Activated CD8-positive, alpha-beta memory T cell treated with anti-CD3 and anti-CD28 coated beads for 36 hours (primary cell): Measurements from ENCODE around the gene SH2D1A. TPM values are rescaled to one million over a fixed set of nuclear protein-coding genes. Genes with fewer than 3 reads are reported as not detected.

ENCODE experiments used
- CTCF ChIA-PET: fragments of 350-600 bp; sonication (Branson Sonifier 250); formaldehyde crosslinking; loops from one replicate; lab custom pipeline; 2021; ENCODE audit warnings: antibody characterized with exemption; lab: Charles Lee
- POLR2A ChIA-PET: fragments of 350-600 bp; sonication (Branson Sonifier 250); formaldehyde crosslinking; loops from one replicate; lab custom pipeline; 2021; ENCODE audit warnings: antibody characterized with exemption; lab: Charles Lee
- total RNA-seq, 2 experiments: library from RNA; stranded (reverse); gene quantifications; one replicate each; pipeline ENCODE4 v1.2.3, GENCODE V29; 2021

SH2D1A gene
- total RNA-seq, 2 experiments from 2014 or later: 75.0 to 76.1 TPM

- ChIA-PET POLR2A (interaction anchor here (1.3 to 3.4 kb wide), 3 partner anchors 16 to 130 kb away, joined by 3 to 20 read pairs (median 4); no protein-coding TSS in a partner anchor), CTCF (interaction anchor here (1.2 to 1.7 kb wide), 3 partner anchors 41 to 387 kb away, joined by 4 to 6 read pairs (median 5); no protein-coding TSS in a partner anchor)
These were observed 879 bp downstream of the SH2D1A start for GRCh38 chrX:124347242-124347641.

DNA sequence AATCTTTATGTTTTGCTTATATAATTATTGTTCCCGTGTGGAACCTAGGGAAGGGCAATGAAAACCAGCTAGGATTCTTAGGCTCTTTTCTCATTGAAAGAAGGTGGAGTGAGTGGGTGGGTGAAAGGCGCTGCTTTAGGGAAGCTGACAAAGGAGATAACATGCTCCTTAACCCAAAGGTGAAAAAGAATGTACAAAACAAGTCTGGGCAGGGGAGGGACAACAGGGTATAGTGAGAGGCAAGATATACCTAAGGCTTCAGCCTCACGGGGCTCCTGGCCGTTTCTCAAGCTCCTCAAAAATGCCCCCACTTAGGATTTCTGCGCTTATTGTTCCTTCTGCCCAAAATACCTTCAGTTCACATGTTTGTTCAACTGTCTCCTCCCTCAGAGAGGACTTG is 1.8 kb downstream of the SH2D1A start:
- POLR2A ChIA-PET: interaction anchor here (0.5 to 3.4 kb wide), 3 partner anchors 10 to 131 kb away, joined by 3 to 20 read pairs (median 6); no protein-coding TSS in a partner anchor
- CTCF ChIA-PET: interaction anchor here (1.2 to 1.5 kb wide), 2 partner anchors 40 to 387 kb away, joined by 4 to 5 read pairs; no protein-coding TSS in a partner anchor

- CTCF ChIA-PET: no interaction called here
- POLR2A ChIA-PET: interaction anchor here (2.0 kb wide), 1 partner anchor 9 kb away, joined by 6 read pairs; no protein-coding TSS in a partner anchor
These were observed 2.6 kb downstream of the SH2D1A start for GRCh38 chrX:124348885-124349453.

GRCh38 chrX:124354648-124355047 is 8.3 kb downstream of the SH2D1A start:
- ChIA-PET POLR2A (interaction anchor here (1.2 kb wide), 1 partner anchor 9 kb away, joined by 3 read pairs; no protein-coding TSS in a partner anchor), CTCF (no interaction called here)

DNA sequence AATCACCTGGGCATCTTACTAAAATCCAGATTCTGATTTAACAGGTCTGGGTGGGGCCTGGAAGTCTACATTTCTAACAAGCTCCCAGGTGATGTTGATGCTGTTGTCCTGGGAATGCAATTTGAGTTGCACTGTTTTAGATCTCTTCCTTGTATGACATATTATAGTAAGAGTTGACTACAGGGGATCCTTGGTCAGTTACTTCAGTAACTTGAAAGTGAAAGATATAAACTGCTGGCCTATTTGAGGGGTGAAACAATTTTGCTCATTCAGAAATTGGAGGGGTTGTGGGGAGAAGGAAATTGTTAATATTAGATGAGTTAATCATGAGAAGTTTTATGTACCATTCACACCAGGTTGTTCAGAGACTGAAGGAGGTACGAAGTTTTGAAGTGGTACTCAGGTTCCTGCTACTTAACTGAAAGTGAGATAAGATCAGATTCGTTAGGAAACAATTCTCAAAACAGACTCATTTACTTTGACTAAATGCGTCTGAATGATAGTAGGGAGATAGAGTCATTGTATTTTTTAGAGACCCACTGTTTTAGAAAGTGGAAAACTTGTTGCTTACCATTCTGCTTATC is 12.5 kb downstream of the SH2D1A start:
- ChIA-PET CTCF (no interaction called here), POLR2A (interaction anchor here (1.3 kb wide), 1 partner anchor 10 kb away, joined by 6 read pairs; no protein-coding TSS in a partner anchor)

GRCh38 chrX:124362072-124362471 is 15.7 kb downstream of the SH2D1A start:
- ChIA-PET CTCF (interaction anchor here (0.6 to 1.0 kb wide), 2 partner anchors 16 to 516 kb away, joined by 3 to 4 read pairs; partner anchors contain the start of gene SH2D1A), POLR2A (no interaction called here)

GRCh38 chrX:124362761-124363160 is 16.4 kb downstream of the SH2D1A start:
- CTCF ChIA-PET: interaction anchor here (1.0 kb wide), 1 partner anchor 17 kb away, joined by 3 read pairs; the partner anchor contains the start of gene SH2D1A
- POLR2A ChIA-PET: interaction anchor here (0.8 kb wide), 1 partner anchor 16 kb away, joined by 3 read pairs; the partner anchor contains the start of gene SH2D1A

GRCh38 chrX:124369722-124370121 is 23.4 kb downstream of the SH2D1A start:
- CTCF ChIA-PET: interaction anchor here (1.6 kb wide), 1 partner anchor 9 kb away, joined by 4 read pairs; no protein-coding TSS in a partner anchor
- POLR2A ChIA-PET: interaction anchor here (0.7 to 1.2 kb wide), 3 partner anchors 19 to 297 kb away, joined by 3 read pairs; no protein-coding TSS in a partner anchor

DNA sequence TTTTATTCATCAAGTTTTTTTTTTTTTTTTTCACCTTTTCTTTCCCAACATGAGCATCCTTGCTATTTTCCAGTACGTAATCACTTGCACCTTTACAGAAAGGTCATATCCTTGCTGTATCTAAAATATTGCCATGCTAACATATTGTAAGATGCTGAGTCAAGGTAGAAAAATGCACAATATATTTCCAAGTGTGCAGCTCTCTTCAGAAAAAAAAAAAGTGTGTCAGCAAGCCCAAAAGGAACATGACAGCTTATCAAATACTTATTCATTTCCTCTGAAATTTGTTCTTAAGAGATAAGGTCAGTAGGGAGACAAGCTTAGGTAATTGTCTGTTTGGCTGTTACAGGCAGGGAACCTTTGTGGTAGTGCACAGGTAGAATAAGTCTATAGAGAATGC is 27.0 kb downstream of the SH2D1A start:
- ChIA-PET POLR2A (no interaction called here), CTCF (no interaction called here)

- ChIA-PET CTCF (interaction anchor here (1.8 kb wide), 1 partner anchor 9 kb away, joined by 4 read pairs; no protein-coding TSS in a partner anchor), POLR2A (no interaction called here)
These were observed 32.3 kb downstream of the SH2D1A start for GRCh38 chrX:124378643-124379042.

GRCh38 chrX:124383354-124383753 is 37.0 kb downstream of the SH2D1A start:
- POLR2A ChIA-PET: no interaction called here
- CTCF ChIA-PET: no interaction called here

GRCh38 chrX:124386401-124386800 is 40.0 kb downstream of the SH2D1A start:
- POLR2A ChIA-PET: no interaction called here

DNA sequence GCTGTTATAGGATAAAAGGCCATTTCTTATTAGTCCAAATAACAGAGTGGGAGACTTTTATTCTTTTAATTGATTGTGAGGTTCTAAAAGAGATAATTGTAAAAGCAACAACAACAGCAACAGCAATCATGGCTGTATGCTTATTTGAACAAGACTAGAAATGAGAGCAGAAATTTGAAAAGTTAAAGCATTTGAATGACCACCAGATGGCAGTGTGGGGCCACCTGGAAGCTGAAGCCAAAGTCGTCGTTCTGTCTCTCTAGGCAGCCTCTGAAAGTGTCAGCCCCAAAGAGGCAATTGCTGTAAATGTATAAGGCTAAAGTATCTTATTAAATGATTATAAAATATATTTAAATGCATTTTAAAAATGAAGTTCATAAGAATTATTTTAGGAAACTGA is 42.2 kb downstream of the SH2D1A start:
- CTCF ChIA-PET: interaction anchor here (1.3 kb wide), 1 partner anchor 41 kb away, joined by 4 read pairs; no protein-coding TSS in a partner anchor

More at GRCh38 chrX:124386401-124386800, 40.0 kb downstream of the SH2D1A start:
- CTCF ChIA-PET: no interaction called here

GRCh38 chrX:124392794-124393193 is 46.4 kb downstream of the SH2D1A start:
- CTCF ChIA-PET: interaction anchor here (0.7 kb wide), 1 partner anchor 867 kb away, joined by 3 read pairs; no protein-coding TSS in a partner anchor
- POLR2A ChIA-PET: no interaction called here

More for the DNA sequence above, 42.2 kb downstream of the SH2D1A start:
- POLR2A ChIA-PET: no interaction called here

GRCh38 chrX:124393238-124393637 is 46.9 kb downstream of the SH2D1A start:
- ChIA-PET CTCF (interaction anchor here (0.6 to 1.0 kb wide), 3 partner anchors 255 to 867 kb away, joined by 3 to 5 read pairs (median 3); no protein-coding TSS in a partner anchor), POLR2A (no interaction called here)

- ChIA-PET POLR2A (no interaction called here), CTCF (interaction anchor here (0.6 to 1.0 kb wide), 3 partner anchors 254 to 866 kb away, joined by 3 to 5 read pairs (median 3); no protein-coding TSS in a partner anchor)
These were observed 47.3 kb downstream of the SH2D1A start for GRCh38 chrX:124393659-124394058.

GRCh38 chrX:124395145-124395880 is 49.0 kb downstream of the SH2D1A start:
- ChIA-PET CTCF (interaction anchor here (0.9 kb wide), 1 partner anchor 11 kb away, joined by 3 read pairs; no protein-coding TSS in a partner anchor), POLR2A (no interaction called here)

DNA sequence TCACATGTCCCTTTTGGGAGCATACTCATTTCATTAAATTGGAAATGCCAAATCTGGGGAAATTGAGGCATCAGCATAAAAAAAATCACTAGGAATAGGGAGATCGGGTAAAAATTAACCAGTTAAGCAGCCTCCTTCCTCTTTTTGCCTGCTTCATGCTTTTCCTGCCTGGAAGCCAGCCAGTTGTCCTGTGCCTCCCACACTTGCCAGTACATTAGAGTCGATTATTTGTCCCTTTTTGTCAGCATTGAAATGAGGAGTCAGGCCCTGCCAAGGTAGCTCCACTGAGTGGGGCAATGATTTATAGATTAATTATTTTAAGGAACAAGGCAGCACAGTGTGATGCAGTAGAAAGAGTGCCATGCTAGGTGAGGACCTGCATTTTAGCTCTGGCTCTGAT is 55.3 kb downstream of the SH2D1A start:
- CTCF ChIA-PET: no interaction called here

DNA sequence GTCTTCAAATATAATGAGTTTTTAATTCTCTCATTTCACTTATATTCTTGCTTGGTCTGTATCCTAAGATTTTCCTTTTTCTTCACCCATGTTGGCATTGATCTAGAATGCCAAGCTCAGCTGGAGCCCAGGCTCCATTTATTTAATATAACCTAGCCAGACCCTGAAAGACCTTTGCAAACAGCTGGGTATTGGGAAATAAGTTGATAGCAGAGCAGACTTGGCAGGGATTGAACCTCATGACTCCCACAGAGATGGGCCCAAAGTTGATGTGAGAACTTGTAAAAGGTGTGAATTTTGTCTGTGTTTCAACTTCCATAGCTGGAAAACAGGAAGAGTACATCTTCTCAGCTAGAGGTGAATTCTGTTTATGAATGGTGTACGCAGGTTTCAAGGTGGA is 59.5 kb downstream of the SH2D1A start:
- ChIA-PET CTCF (interaction anchor here (0.6 to 1.6 kb wide), 4 partner anchors 10 to 799 kb away, joined by 3 to 5 read pairs (median 4); no protein-coding TSS in a partner anchor), POLR2A (no interaction called here)

More for the DNA sequence above, 55.3 kb downstream of the SH2D1A start:
- POLR2A ChIA-PET: no interaction called here
